ENCODE measurements around the gene TMC3. TPM values are rescaled to one million over a fixed set of nuclear protein-coding genes. Genes with fewer than 3 reads are reported as not detected.

Gene TMC3
- polyA plus RNA-seq, 1 of the 3 experiments (the other 2 are of a cell fraction), result not detected

DNA sequence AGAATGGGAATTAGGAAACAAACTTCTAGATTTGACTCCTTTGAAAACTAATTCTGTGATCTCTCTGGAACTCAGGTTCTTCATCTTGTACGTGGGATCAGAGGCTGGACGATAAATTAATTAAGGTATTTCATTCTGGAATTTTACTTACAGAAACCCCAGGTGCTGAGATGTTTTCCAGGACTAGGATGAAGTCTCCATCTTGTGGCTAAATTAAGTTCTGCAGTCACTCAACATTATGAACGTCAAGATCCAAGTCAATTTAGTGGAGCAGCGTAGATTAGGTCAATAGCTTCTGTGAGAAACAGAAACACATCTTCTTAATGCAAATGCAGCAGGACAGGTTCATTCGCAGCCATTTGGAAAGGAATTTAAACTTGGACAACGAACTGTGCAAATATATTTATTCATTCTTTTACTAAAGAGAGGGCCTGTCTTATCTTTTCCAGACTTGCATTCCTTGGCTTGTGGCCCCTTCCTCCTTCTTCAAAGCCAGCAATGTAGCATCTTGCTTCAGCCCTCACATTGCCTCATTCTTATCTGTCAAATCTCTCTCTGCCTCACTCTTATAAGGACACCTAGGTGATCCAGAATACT lies 26.7 kb upstream of the TMC3 start:
- CTCF ChIA-PET, result interaction anchor here (0.5 to 8.4 kb wide), 29 partner anchors 10 to 396 kb away, joined by 3 to 173 read pairs (median 5); no protein-coding TSS in a partner anchor
- no peaks in the 10 kb centered on the region for H3K4me1 ChIP-seq (ENCODE audit: control insufficient read depth in 1 of 2, insufficient read depth in 2 of 2, low read depth in 1 of 2, low read length in 1 of 2)
- WGBS (ENCODE audit: low lambda C conversion rate), result 12% methylated on average over 6 of the region's 6 CpGs
- H3K27me3 ChIP-seq (ENCODE audit: insufficient read depth), result no peaks in the 10 kb centered on the region
- H2AFZ ChIP-seq (ENCODE audit: low read depth), result no peak overlapping the region
- no peak overlapping the region for H3K4me2 ChIP-seq
- no peak overlapping the region for H3K27ac ChIP-seq (ENCODE audit: low read depth in 2 of 2, low read length in 1 of 2)
- no peaks in the 10 kb centered on the region for H3K79me2 ChIP-seq (ENCODE audit: insufficient read depth)
- no peak for TF ChIP-seq RCOR1 (IDR thresholded peaks at IDR 0.05; ENCODE audit: low read length)
- TF ChIP-seq SMC3 (IDR thresholded peaks at IDR 0.05; ENCODE audit: low read depth, low read length), result peak; percentile 87
- peak; percentile 91 for TF ChIP-seq RAD21 (IDR thresholded peaks at IDR 0.05; ENCODE audit: low read length)
- TF ChIP-seq, protein P1, sequence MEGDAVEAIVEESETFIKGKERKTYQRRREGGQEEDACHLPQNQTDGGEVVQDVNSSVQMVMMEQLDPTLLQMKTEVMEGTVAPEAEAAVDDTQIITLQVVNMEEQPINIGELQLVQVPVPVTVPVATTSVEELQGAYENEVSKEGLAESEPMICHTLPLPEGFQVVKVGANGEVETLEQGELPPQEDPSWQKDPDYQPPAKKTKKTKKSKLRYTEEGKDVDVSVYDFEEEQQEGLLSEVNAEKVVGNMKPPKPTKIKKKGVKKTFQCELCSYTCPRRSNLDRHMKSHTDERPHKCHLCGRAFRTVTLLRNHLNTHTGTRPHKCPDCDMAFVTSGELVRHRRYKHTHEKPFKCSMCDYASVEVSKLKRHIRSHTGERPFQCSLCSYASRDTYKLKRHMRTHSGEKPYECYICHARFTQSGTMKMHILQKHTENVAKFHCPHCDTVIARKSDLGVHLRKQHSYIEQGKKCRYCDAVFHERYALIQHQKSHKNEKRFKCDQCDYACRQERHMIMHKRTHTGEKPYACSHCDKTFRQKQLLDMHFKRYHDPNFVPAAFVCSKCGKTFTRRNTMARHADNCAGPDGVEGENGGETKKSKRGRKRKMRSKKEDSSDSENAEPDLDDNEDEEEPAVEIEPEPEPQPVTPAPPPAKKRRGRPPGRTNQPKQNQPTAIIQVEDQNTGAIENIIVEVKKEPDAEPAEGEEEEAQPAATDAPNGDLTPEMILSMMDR (IDR thresholded peaks at IDR 0.05), result peak; percentile 83
- TF ChIP-seq NRF1 (IDR thresholded peaks at IDR 0.05; ENCODE audit: low read depth, low read length), result 0 out of 2 replicates have a peak, but pooled peaks have one; percentile 7
- no peak for TF ChIP-seq GABPA (IDR thresholded peaks at IDR 0.05; ENCODE audit: low read depth)
- TF ChIP-seq TAF1 (IDR thresholded peaks at IDR 0.05; ENCODE audit: borderline replicate concordance, low read depth, low read length), result no peak
- no peak overlapping the region for H3K9ac ChIP-seq
- no peaks in the 10 kb centered on the region for H3F3A ChIP-seq (replicated peaks; ENCODE audit: insufficient read depth)
- H3K36me3 ChIP-seq (replicated peaks in 1 of 2; ENCODE audit: control insufficient read depth in 1 of 2, insufficient read depth in 2 of 2, low read length in 1 of 2), result no peaks in the 10 kb centered on the region
- DNase-seq, result peak; percentile 52
- H3K9me3 ChIP-seq, result no peaks in the 10 kb centered on the region
- peak overlapping the region in 1 of 2 experiments; percentile 2; a peak in 1 of 4 replicates for H3K4me3 ChIP-seq (ENCODE audit: low read depth in 2 of 2, low read length in 1 of 2)
- POLR2A ChIA-PET, result no interaction called here
- H4K20me1 ChIP-seq (ENCODE audit: insufficient read depth), result no peaks in the 10 kb centered on the region
- H3K9me2 ChIP-seq, result no peaks in the 10 kb centered on the region

DNA sequence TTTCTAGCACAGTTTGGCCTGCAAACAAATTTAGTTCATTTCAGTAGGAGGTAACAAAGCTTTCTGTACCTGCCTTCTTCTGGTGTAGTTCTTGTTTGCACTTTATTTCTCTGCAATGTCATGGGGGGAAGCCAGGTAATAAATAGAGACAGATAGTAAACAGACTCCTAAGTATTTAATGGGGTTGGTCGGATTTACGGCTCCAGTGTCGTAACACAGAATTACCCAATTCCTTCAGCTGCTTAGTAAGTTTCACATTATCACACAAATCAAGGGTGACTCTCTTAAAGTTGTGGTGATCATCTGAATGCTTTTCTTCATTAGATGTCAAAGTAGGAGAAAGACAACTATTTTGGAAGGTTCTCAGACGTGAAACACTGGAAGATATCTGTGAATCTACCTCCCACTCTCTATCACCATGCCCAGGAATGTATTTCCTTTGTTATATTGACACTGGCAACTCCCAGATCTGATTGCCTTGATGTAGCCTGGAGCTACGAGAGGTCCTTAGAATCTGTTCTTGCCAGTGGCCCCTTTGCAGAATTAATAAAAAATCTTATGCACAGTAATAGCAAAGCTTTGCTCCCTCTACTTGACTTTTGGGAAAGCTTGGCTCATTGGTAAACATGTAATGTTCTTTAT lies 25.0 kb upstream of the TMC3 start:
- Histone ChIP-seq H3K79me2 (ENCODE audit: insufficient read depth) (no peaks in the 10 kb centered on the region), H3K9me3 (no peaks in the 10 kb centered on the region), H3K4me3 (ENCODE audit: low read depth in 2 of 2, low read length in 1 of 2) (no peak overlapping the region), H3F3A (replicated peaks; ENCODE audit: insufficient read depth) (no peaks in the 10 kb centered on the region), H3K27me3 (ENCODE audit: insufficient read depth) (no peaks in the 10 kb centered on the region), H3K9me2 (no peaks in the 10 kb centered on the region), H3K4me2 (no peak overlapping the region), H3K9ac (no peak overlapping the region), H3K4me1 (ENCODE audit: control insufficient read depth in 1 of 2, insufficient read depth in 2 of 2, low read depth in 1 of 2, low read length in 1 of 2) (no peaks in the 10 kb centered on the region), H2AFZ (ENCODE audit: low read depth) (no peak overlapping the region), H3K36me3 (replicated peaks in 1 of 2; ENCODE audit: control insufficient read depth in 1 of 2, insufficient read depth in 2 of 2, low read length in 1 of 2) (no peaks in the 10 kb centered on the region), H4K20me1 (ENCODE audit: insufficient read depth) (no peaks in the 10 kb centered on the region), H3K27ac (ENCODE audit: low read depth in 2 of 2, low read length in 1 of 2) (no peak overlapping the region)
- WGBS (ENCODE audit: low lambda C conversion rate), result 31% methylated on average over 5 of the region's 5 CpGs
- CTCF ChIA-PET, result interaction anchor here (1.1 to 8.4 kb wide), 11 partner anchors 10 to 292 kb away, joined by 3 to 173 read pairs (median 13); no protein-coding TSS in a partner anchor
- POLR2A ChIA-PET, result no interaction called here
- no peak for TF ChIP-seq FOSL2 (IDR thresholded peaks at IDR 0.05; ENCODE audit: borderline replicate concordance, low read depth)
- DNase-seq, result no peak

DNA sequence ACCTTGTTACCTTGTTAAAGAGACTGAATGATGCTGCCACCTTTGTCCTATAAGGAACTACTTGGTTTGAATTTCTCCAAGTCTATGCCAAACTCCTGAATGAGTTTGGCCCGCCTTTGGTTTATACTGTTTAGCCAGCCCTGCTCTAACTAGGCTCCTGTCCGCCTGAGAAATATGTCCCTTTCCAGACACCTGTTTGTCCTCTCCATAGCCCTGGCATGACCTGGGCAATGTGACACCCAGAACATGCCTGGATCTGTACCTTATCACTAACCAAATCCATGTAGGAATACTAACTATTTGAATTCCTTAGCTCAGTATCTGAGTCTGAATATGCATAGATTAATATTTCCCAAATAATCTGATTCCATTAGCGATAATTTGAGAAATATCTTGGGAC lies 24.4 kb upstream of the TMC3 start:
- H2AFZ ChIP-seq (ENCODE audit: low read depth), result no peak overlapping the region
- H3K9me3 ChIP-seq, result no peaks in the 10 kb centered on the region
- WGBS (ENCODE audit: low lambda C conversion rate), result 41% methylated on average over 3 of the region's 3 CpGs
- no peaks in the 10 kb centered on the region for H3F3A ChIP-seq (replicated peaks; ENCODE audit: insufficient read depth)
- H4K20me1 ChIP-seq (ENCODE audit: insufficient read depth), result no peaks in the 10 kb centered on the region
- H3K4me3 ChIP-seq (ENCODE audit: low read depth in 2 of 2, low read length in 1 of 2), result no peak overlapping the region
- H3K4me1 ChIP-seq (ENCODE audit: control insufficient read depth in 1 of 2, insufficient read depth in 2 of 2, low read depth in 1 of 2, low read length in 1 of 2), result no peaks in the 10 kb centered on the region
- POLR2A ChIA-PET, result no interaction called here
- no peak overlapping the region for H3K4me2 ChIP-seq
- no peaks in the 10 kb centered on the region for H3K36me3 ChIP-seq (replicated peaks in 1 of 2; ENCODE audit: control insufficient read depth in 1 of 2, insufficient read depth in 2 of 2, low read length in 1 of 2)
- no peaks in the 10 kb centered on the region for H3K79me2 ChIP-seq (ENCODE audit: insufficient read depth)
- DNase-seq, result no peak
- H3K27ac ChIP-seq (ENCODE audit: low read depth in 2 of 2, low read length in 1 of 2), result no peak overlapping the region
- CTCF ChIA-PET, result interaction anchor here (1.5 to 8.4 kb wide), 5 partner anchors 9 to 292 kb away, joined by 5 to 173 read pairs (median 38); no protein-coding TSS in a partner anchor
- H3K9ac ChIP-seq, result no peak overlapping the region
- H3K9me2 ChIP-seq, result no peaks in the 10 kb centered on the region
- no peaks in the 10 kb centered on the region for H3K27me3 ChIP-seq (ENCODE audit: insufficient read depth)
- TF ChIP-seq EP300 (IDR thresholded peaks at IDR 0.05; ENCODE audit: borderline replicate concordance in 1 of 2, low read depth in 1 of 2, low read length in 1 of 2) (no peak), ELF1 (IDR thresholded peaks at IDR 0.05) (no peak), POLR2AphosphoS5 (IDR thresholded peaks at IDR 0.05; ENCODE audit: low read depth, low read length) (no peak), FOXM1 (IDR thresholded peaks at IDR 0.05; ENCODE audit: low read depth) (no peak)
- TF ChIP-seq, protein P2, sequence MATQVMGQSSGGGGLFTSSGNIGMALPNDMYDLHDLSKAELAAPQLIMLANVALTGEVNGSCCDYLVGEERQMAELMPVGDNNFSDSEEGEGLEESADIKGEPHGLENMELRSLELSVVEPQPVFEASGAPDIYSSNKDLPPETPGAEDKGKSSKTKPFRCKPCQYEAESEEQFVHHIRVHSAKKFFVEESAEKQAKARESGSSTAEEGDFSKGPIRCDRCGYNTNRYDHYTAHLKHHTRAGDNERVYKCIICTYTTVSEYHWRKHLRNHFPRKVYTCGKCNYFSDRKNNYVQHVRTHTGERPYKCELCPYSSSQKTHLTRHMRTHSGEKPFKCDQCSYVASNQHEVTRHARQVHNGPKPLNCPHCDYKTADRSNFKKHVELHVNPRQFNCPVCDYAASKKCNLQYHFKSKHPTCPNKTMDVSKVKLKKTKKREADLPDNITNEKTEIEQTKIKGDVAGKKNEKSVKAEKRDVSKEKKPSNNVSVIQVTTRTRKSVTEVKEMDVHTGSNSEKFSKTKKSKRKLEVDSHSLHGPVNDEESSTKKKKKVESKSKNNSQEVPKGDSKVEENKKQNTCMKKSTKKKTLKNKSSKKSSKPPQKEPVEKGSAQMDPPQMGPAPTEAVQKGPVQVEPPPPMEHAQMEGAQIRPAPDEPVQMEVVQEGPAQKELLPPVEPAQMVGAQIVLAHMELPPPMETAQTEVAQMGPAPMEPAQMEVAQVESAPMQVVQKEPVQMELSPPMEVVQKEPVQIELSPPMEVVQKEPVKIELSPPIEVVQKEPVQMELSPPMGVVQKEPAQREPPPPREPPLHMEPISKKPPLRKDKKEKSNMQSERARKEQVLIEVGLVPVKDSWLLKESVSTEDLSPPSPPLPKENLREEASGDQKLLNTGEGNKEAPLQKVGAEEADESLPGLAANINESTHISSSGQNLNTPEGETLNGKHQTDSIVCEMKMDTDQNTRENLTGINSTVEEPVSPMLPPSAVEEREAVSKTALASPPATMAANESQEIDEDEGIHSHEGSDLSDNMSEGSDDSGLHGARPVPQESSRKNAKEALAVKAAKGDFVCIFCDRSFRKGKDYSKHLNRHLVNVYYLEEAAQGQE (IDR thresholded peaks at IDR 0.05; ENCODE audit: low read depth, low read length), result no peak
- TF ChIP-seq, protein P3, sequence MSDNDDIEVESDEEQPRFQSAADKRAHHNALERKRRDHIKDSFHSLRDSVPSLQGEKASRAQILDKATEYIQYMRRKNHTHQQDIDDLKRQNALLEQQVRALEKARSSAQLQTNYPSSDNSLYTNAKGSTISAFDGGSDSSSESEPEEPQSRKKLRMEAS (IDR thresholded peaks at IDR 0.05; ENCODE audit: low read depth), result no peak
- TF ChIP-seq, protein P4, sequence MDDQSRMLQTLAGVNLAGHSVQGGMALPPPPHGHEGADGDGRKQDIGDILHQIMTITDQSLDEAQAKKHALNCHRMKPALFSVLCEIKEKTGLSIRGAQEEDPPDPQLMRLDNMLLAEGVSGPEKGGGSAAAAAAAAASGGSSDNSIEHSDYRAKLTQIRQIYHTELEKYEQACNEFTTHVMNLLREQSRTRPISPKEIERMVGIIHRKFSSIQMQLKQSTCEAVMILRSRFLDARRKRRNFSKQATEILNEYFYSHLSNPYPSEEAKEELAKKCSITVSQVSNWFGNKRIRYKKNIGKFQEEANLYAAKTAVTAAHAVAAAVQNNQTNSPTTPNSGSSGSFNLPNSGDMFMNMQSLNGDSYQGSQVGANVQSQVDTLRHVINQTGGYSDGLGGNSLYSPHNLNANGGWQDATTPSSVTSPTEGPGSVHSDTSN (IDR thresholded peaks at IDR 0.05), result no peak
